GM18519 (cell line): Measurements from ENCODE around the gene SLC29A1.

Source experiments
- ATAC-seq: cut with Tn5 transposase; IDR thresholded peaks from one replicate; pipeline ENCODE4 v1.9.1; 2021; ENCODE audit warnings: mild to moderate bottlenecking, moderate library complexity; ENCODE audit not compliant: unreplicated experiment, low FRiP score

SLC29A1 gene

DNA sequence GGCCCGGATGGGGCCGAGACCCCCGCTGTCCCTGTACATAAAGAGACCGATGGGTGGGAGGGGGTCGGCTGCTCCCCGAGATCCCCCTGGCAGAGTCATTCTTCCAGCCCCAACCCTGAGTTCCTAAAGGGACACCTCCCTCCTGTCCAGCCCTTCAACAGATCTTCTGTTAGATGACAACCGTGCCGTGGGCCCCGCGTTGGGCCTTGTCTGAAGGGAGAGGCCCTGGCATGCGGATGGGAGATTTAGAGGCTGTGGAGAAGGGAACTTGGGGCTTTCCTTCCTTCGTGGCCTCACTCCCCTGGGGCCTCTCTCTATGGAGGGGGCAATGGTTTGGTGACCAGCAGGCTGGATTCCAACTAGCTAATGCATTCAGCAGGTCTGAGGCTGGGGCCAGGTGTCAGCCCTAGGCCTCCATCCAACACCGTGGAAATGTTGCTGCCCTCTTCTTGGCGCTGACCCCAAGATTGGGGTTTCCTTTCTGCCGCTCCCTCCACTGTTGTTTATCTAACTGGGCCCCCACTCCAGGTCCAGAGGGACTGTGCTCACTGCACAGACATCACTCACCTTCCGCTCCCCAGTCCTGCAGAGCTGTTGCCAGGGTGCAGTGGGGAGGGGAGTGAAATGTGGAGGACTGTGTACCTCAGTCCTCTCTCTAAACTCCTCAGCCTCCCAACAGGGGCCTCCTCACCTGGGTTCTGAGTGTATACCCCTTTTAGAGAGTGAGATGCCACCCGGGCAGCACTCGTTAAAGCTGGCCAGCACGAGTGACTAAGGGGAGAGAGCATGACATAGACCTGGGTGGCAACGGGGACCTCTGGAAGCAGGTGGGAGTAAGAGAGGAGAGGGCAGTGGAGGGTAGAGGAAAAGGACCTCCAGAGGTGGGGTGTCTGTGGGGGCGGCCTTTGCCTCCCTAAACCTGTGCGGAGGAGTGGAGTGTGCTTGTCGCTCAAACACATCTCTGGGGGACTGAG, 53.6 kb downstream of the SLC29A1 start:
- ATAC-seq: no peak

- ATAC-seq: no peak
Observed at GRCh38 chr6:44277763-44278162, 54.4 kb downstream of the SLC29A1 start.

GRCh38 chr6:44278315-44278714, 54.9 kb downstream of the SLC29A1 start:
- no peak for ATAC-seq

DNA sequence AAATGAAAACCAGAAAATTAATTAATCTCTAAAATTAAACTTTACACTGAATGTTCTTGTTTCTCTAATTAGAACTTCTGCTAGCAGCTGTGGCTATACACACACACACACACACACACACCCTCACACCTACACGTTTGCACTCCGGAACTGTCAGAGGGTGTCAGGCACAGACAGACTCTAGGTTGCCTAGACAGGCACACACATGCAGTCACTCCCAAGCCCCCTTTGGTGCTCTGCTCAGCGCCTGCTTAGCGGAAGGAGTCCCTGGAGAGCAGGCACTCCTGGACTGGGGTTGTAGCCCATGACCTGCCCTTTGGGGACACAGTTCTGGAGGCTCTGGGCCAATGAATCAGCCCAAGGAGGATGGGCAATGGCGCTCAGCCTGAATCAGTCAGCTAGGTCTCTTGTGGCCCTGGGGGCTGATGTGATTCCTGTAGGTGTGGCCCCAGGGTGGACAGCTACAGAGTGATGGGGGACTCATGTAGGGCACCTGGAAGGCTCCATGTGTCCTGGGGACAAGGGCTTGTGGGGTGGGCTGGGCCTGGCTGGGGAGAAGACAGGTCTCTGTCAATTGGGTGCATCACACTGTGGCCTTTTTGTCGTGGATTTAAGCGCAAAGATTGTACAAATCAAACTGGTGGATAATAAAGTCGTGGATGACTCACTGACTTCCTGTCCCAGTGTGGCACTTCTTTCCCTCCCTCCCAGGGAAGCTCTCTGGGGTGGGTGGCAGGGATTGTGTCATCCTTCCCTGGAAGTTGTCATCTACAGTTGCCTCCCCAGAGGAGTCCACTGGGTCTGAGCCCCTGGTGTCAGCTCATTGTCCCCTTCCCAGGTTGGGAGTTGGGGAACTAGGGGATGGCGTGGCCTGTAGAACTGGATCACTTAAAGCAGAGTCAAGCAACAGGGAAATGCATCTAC, 55.6 kb downstream of the SLC29A1 start:
- ATAC-seq: no peak
